ENCODE measurements around the gene LITAFD. TPM values are rescaled to one million over a fixed set of nuclear protein-coding genes. Genes with fewer than 3 reads are reported as not detected.

The LITAFD gene
- total RNA-seq, 4 donors from 2014 or later: not detected

GRCh38 chr16:8929086-8929748, 47.1 kb downstream of the LITAFD start:
- Histone ChIP-seq H3K4me3 (no peak overlapping the region), H3K4me1 (peaks cover 0 to 40% (median 3%) of the 10 kb centered on the region in 3 donors), H3K27me3 (no peaks in the 10 kb centered on the region), H3K36me3 (peaks cover 7 to 58% (median 10%) of the 10 kb centered on the region in 3 donors), H3K27ac (no peak overlapping the region), H3K9me3 (no peaks in the 10 kb centered on the region)
- no peak for TF ChIP-seq POLR2A (IDR thresholded peaks at IDR 0.05)
- TF ChIP-seq, protein P1, sequence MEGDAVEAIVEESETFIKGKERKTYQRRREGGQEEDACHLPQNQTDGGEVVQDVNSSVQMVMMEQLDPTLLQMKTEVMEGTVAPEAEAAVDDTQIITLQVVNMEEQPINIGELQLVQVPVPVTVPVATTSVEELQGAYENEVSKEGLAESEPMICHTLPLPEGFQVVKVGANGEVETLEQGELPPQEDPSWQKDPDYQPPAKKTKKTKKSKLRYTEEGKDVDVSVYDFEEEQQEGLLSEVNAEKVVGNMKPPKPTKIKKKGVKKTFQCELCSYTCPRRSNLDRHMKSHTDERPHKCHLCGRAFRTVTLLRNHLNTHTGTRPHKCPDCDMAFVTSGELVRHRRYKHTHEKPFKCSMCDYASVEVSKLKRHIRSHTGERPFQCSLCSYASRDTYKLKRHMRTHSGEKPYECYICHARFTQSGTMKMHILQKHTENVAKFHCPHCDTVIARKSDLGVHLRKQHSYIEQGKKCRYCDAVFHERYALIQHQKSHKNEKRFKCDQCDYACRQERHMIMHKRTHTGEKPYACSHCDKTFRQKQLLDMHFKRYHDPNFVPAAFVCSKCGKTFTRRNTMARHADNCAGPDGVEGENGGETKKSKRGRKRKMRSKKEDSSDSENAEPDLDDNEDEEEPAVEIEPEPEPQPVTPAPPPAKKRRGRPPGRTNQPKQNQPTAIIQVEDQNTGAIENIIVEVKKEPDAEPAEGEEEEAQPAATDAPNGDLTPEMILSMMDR (IDR thresholded peaks at IDR 0.05): no peak
- 84 to 92% methylated on average over 15 to 17 of the region's 17 CpGs for WGBS, 2 donors
- intact Hi-C loops (cut with DNase I): no loop called here
- no peak for DNase-seq

DNA sequence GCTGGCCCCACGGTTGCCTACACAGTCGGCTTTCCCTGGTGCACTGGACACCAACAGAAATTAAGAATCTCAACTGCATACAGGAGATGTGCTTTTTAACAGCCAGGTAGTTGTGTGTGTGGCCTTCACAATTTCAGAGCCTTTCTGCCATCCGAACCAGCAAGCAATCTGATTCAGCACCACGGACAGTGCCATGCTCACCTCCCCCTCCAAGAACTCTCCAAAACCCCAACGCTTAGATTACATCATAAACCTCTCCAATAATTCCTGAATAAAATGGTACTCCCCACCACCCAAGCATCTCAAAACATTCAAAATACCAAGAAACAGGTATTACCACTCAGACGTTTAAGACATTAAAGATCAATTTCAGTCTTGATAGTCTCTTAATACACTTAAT, 49.7 kb downstream of the LITAFD start:
- Histone ChIP-seq H3K9me3 (no peaks in the 10 kb centered on the region), H3K36me3 (peaks cover 6 to 33% (median 7%) of the 10 kb centered on the region in 3 donors), H3K4me1 (peaks cover 0 to 56% (median 0%) of the 10 kb centered on the region in 3 donors), H3K27me3 (no peaks in the 10 kb centered on the region), H3K27ac (no peak overlapping the region), H3K4me3 (no peak overlapping the region)
- no peak for TF ChIP-seq POLR2A (IDR thresholded peaks at IDR 0.05)
- TF ChIP-seq, protein P1 (IDR thresholded peaks at IDR 0.05): no peak
- no peak for DNase-seq
- intact Hi-C loops (cut with DNase I): no loop called here
- WGBS, 2 donors: 39 to 44% methylated on average over 6 of the region's 6 CpGs

DNA sequence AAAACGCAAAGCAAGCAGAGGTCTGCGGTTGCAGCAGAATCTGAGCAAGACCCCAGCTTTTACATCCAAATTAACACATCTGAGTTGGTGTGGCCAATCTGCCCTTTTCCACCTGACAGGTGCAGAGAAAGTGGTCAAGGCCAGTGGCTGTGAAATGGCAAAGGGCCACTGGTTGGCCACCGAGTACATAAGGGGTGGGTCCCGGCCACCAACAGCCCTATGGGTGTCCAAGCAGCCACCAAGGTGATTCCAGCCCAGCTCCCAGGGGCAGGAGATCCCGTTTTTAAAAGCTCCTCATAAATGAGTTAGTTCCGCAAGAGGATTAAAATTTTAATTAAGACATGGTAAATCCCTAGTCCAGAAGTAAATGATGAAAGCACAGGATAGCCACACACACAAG, 52.5 kb downstream of the LITAFD start:
- Histone ChIP-seq H3K27ac (no peak overlapping the region), H3K4me3 (no peak overlapping the region), H3K36me3 (peaks cover 0 to 6% (median 0%) of the 10 kb centered on the region in 3 donors), H3K27me3 (no peaks in the 10 kb centered on the region), H3K4me1 (peaks cover 0 to 67% (median 6%) of the 10 kb centered on the region in 3 donors), H3K9me3 (no peaks in the 10 kb centered on the region)
- TF ChIP-seq, protein P1 (IDR thresholded peaks at IDR 0.05): no peak
- TF ChIP-seq POLR2A (IDR thresholded peaks at IDR 0.05): no peak
- intact Hi-C loops (cut with DNase I): no loop called here
- WGBS, 2 donors: 81 to 82% methylated on average over 5 of the region's 6 CpGs
- DNase-seq: no peak

Other genes with a start within 250 kb of the LITAFD start
- gene ABAT, start 207.7 kb upstream of the LITAFD start, total RNA-seq: 10 to 100 TPM in 2 of 4 donors, 1 to 10 TPM in 2; 2.9 to 14.5 (median 9.1) TPM
- gene TMEM186, start 84.7 kb upstream of the LITAFD start, total RNA-seq: 1 to 10 TPM; 3.6 to 9.7 (median 8.6) TPM
- 10 to 100 TPM; 36.3 to 54.3 (median 41.4) TPM for gene PMM2, start 84.5 kb upstream of the LITAFD start, total RNA-seq
- gene CARHSP1, start 13.3 kb upstream of the LITAFD start, total RNA-seq: 100 to 1,000 TPM in 3 of 4 donors, 10 to 100 TPM in 1; 84.5 to 244 (median 159) TPM
- 100 to 1,000 TPM in 2 of 4 donors, 10 to 100 TPM in 2; 62.5 to 109 (median 89.1) TPM for gene USP7, start 81.6 kb downstream of the LITAFD start, total RNA-seq
- 10 to 100 TPM; 37.8 to 59.8 (median 47.0) TPM for gene HAPSTR1, start 209.3 kb downstream of the LITAFD start, total RNA-seq